GM21786 (cell line): Measurements from ENCODE around the gene CBX7.

Experiments used
- ATAC-seq: cut with Tn5 transposase; IDR thresholded peaks from one replicate; pipeline ENCODE4 v1.9.1; 2021; ENCODE audit not compliant: unreplicated experiment

Gene CBX7

GRCh38 chr22:39152511-39153219, at the start of gene CBX7:
Gene CBX7 (minus strand): TSS chr22:39152680. CDS start chr22:39152444, 236 bp downstream.
- peak; percentile 64 for ATAC-seq

- ATAC-seq = no peak
These were observed 45.1 kb upstream of the CBX7 start for GRCh38 chr22:39197578-39197977.

- ATAC-seq = no peak
These were observed 41.6 kb upstream of the CBX7 start for GRCh38 chr22:39194098-39194497.

GRCh38 chr22:39188809-39189208, 36.3 kb upstream of the CBX7 start:
- no peak for ATAC-seq

- no peak for ATAC-seq
These were observed 33.1 kb upstream of the CBX7 start for GRCh38 chr22:39185601-39186012.

- no peak for ATAC-seq
These were observed 32.4 kb upstream of the CBX7 start for GRCh38 chr22:39184586-39185577.

- ATAC-seq = no peak
These were observed 31.6 kb upstream of the CBX7 start for GRCh38 chr22:39183991-39184585.

GRCh38 chr22:39182478-39183030, 30.1 kb upstream of the CBX7 start:
- no peak for ATAC-seq

GRCh38 chr22:39181778-39182177, 29.3 kb upstream of the CBX7 start:
- ATAC-seq = no peak

- no peak for ATAC-seq
These were observed 28.9 kb upstream of the CBX7 start for GRCh38 chr22:39181356-39181755.

GRCh38 chr22:39179841-39180335, 27.4 kb upstream of the CBX7 start:
- no peak for ATAC-seq

GRCh38 chr22:39179401-39179827, 26.9 kb upstream of the CBX7 start:
- no peak for ATAC-seq

- no peak for ATAC-seq
These were observed 26.0 kb upstream of the CBX7 start for GRCh38 chr22:39178206-39179111.

- ATAC-seq = no peak
These were observed 25.3 kb upstream of the CBX7 start for GRCh38 chr22:39177791-39178190.

GRCh38 chr22:39177456-39177775, 24.9 kb upstream of the CBX7 start:
- no peak for ATAC-seq

GRCh38 chr22:39176714-39177455, 24.4 kb upstream of the CBX7 start:
- ATAC-seq = no peak

- ATAC-seq = no peak
These were observed 23.7 kb upstream of the CBX7 start for GRCh38 chr22:39176143-39176713.

- no peak for ATAC-seq
These were observed 23.1 kb upstream of the CBX7 start for GRCh38 chr22:39175353-39176142.
